ENCODE results near the gene PLA2G15.
A peak's percentile ranks its signal among the peaks of the same experiment; 100 is the strongest.

PLA2G15 gene

GRCh38 chr16:68252383-68252782, 7.2 kb downstream of the PLA2G15 start:
- no peak for DNase-seq (ENCODE audit: low read depth)

- no peak for DNase-seq (ENCODE audit: low read depth)
These were observed 8.5 kb downstream of the PLA2G15 start for GRCh38 chr16:68253721-68254120.

- no peak for DNase-seq (ENCODE audit: low read depth)
These were observed 10.5 kb downstream of the PLA2G15 start for GRCh38 chr16:68255712-68256111.

- no peak for DNase-seq (ENCODE audit: low read depth)
These were observed 12.2 kb downstream of the PLA2G15 start for GRCh38 chr16:68257251-68257905.

GRCh38 chr16:68257906-68258800, 13.0 kb downstream of the PLA2G15 start:
- no peak for DNase-seq (ENCODE audit: low read depth)

- DNase-seq (ENCODE audit: low read depth) = no peak
These were observed 14.0 kb downstream of the PLA2G15 start for GRCh38 chr16:68259007-68259825.

GRCh38 chr16:68263559-68264127, 18.5 kb downstream of the PLA2G15 start:
- no peak for DNase-seq (ENCODE audit: low read depth)

- peak; percentile 87 for DNase-seq (ENCODE audit: low read depth)
These were observed 19.2 kb downstream of the PLA2G15 start, which contains the start of gene SLC7A6 for GRCh38 chr16:68264128-68265077. SLC7A6 (plus strand) TSS chr16:68264526; CDS start chr16:68274727, 10,201 bp downstream.

- DNase-seq (ENCODE audit: low read depth) = peak; percentile 37
These were observed 20.1 kb downstream of the PLA2G15 start for GRCh38 chr16:68265078-68265920.

GRCh38 chr16:68267612-68268405, 22.6 kb downstream of the PLA2G15 start:
- no peak for DNase-seq (ENCODE audit: low read depth)

- DNase-seq (ENCODE audit: low read depth) = no peak
These were observed 24.6 kb downstream of the PLA2G15 start for GRCh38 chr16:68269793-68270192.

GRCh38 chr16:68270353-68270752, 25.2 kb downstream of the PLA2G15 start:
- DNase-seq (ENCODE audit: low read depth) = no peak

- DNase-seq (ENCODE audit: low read depth) = no peak
These were observed 27.5 kb downstream of the PLA2G15 start for GRCh38 chr16:68272507-68273209.

- DNase-seq (ENCODE audit: low read depth) = no peak
These were observed 28.3 kb downstream of the PLA2G15 start for GRCh38 chr16:68273459-68273858.

- no peak for DNase-seq (ENCODE audit: low read depth)
These were observed 28.7 kb downstream of the PLA2G15 start for GRCh38 chr16:68273896-68274295.

- no peak for DNase-seq (ENCODE audit: low read depth)
These were observed 29.3 kb downstream of the PLA2G15 start for GRCh38 chr16:68274441-68274840.

- no peak for DNase-seq (ENCODE audit: low read depth)
These were observed 30.5 kb downstream of the PLA2G15 start for GRCh38 chr16:68275611-68276191.

- DNase-seq (ENCODE audit: low read depth) = no peak
These were observed 31.1 kb downstream of the PLA2G15 start for GRCh38 chr16:68276223-68276622.
